Subcutaneous adipose tissue (tissue), 4 donors: Measurements from ENCODE around the gene POU5F1. TPM values are rescaled to one million over a fixed set of nuclear protein-coding genes. Genes with fewer than 3 reads are reported as not detected.

Experiments
- small RNA-seq: library from RNA; depleted of rRNA; stranded (forward); fragments of <200 nt; gene quantifications from one replicate; pipeline ENCODE3, GENCODE V24; 2016
- total RNA-seq, 4 donors: library from RNA; depleted of rRNA; stranded (reverse); fragments of >200 nt; gene quantifications; one replicate each; pipeline ENCODE4 v1.1.0, GENCODE V29; 2016
- TF ChIP-seq, protein P1 (sequence below): fragments of 450-650 bp; IDR thresholded peaks from one replicate; pipeline ENCODE4 v1.5.1; 2016; ENCODE audit warnings: low read depth, mild to moderate bottlenecking, control low read depth, antibody characterized with exemption, moderate library complexity

The POU5F1 gene
- total RNA-seq, 4 donors from 2014 or later: 0.17 to 5.5 TPM; not detected in 2

DNA sequence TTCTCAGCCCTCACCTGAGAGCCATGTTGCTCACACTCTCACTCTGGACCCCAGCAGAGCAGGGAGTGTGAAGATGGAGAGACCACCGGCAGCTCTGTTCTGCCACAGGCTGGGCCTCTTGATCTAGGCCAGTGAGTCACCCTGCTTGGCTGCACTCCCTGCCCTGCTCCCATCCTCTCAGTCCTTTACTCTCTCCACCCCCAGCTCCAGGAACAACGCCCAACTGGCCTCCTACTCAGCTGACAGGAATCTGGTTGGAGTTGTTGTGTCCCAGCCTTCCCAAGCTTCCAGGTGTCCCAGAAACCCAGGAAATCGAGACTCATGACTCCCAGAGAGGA lies 56.0 kb downstream of the POU5F1 start, which contains the start of gene PSORS1C1:
PSORS1C1 (plus strand) TSS at position 260 of the 338 bp plus-strand sequence. CDS start 14,833 bp downstream, outside the sequence.
- TF ChIP-seq, protein P1, sequence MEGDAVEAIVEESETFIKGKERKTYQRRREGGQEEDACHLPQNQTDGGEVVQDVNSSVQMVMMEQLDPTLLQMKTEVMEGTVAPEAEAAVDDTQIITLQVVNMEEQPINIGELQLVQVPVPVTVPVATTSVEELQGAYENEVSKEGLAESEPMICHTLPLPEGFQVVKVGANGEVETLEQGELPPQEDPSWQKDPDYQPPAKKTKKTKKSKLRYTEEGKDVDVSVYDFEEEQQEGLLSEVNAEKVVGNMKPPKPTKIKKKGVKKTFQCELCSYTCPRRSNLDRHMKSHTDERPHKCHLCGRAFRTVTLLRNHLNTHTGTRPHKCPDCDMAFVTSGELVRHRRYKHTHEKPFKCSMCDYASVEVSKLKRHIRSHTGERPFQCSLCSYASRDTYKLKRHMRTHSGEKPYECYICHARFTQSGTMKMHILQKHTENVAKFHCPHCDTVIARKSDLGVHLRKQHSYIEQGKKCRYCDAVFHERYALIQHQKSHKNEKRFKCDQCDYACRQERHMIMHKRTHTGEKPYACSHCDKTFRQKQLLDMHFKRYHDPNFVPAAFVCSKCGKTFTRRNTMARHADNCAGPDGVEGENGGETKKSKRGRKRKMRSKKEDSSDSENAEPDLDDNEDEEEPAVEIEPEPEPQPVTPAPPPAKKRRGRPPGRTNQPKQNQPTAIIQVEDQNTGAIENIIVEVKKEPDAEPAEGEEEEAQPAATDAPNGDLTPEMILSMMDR: no peak

Small RNA genes lying within 50 kb of the gene (small RNA-seq; reads per million reads assigned to genes)
- not detected for gene POLR2LP1

Other genes starting within 250 kb of the POU5F1 start
- gene SFTA2, start 238.5 kb downstream of the POU5F1 start, total RNA-seq: not detected
- not detected for gene MUCL3, start 229.7 kb downstream of the POU5F1 start, total RNA-seq
- gene MUC21, start 187.0 kb downstream of the POU5F1 start, total RNA-seq: not detected
- gene MUC22, start 160.2 kb downstream of the POU5F1 start, total RNA-seq: not detected
- gene C6orf15, start 58.1 kb downstream of the POU5F1 start, total RNA-seq: not detected
- under 1 TPM; 0.33 to 0.94 (median 0.50) TPM for gene PSORS1C1, start 55.9 kb downstream of the POU5F1 start, total RNA-seq
- not detected for gene CDSN, start 50.2 kb downstream of the POU5F1 start, total RNA-seq
- not detected for gene PSORS1C2, start 31.6 kb downstream of the POU5F1 start, total RNA-seq
- gene CCHCR1, start 12.9 kb downstream of the POU5F1 start, total RNA-seq: 10 to 100 TPM in 2 of 4 donors, 1 to 10 TPM in 2; 2.4 to 26.2 (median 9.8) TPM
- 1 to 10 TPM; 1.1 to 4.9 (median 3.6) TPM for gene TCF19, start 12.1 kb downstream of the POU5F1 start, total RNA-seq
- gene HLA-C, start 101.4 kb upstream of the POU5F1 start, total RNA-seq: 100 to 1,000 TPM; 103 to 691 (median 453) TPM
- 1,000 to 10,000 TPM in 2 of 4 donors, 100 to 1,000 TPM in 2; 568 to 1,906 (median 1,383) TPM for gene HLA-B, start 186.5 kb upstream of the POU5F1 start, total RNA-seq
- 10 to 100 TPM; 13.4 to 23.5 (median 15.9) TPM for gene MICA, start 232.9 kb upstream of the POU5F1 start, total RNA-seq